Natural killer cell (primary cell): ENCODE measurements around the gene ZNF575. TPM values are rescaled to one million over a fixed set of nuclear protein-coding genes. Genes with fewer than 3 reads are reported as not detected.

Source experiments
- ATAC-seq, 3 donors: fragments of 150-1000 bp in 2 of 3; fragments of 200-7000 bp in 1 of 3; cut with Tn5 transposase; 1 replicate in 1 of 3; 2 replicates in 2 of 3; pipeline ENCODE4 v1.10.0; 2021; ENCODE audit warnings: mild to moderate bottlenecking in 2 of 3, moderate library complexity in 2 of 3
- DNase-seq, 2 donors: peaks; one replicate each; pipeline versions ENCODE4 v3.0.0 to v3.0.0-alpha.2; 2013 to 2021; ENCODE audit warnings: mixed read lengths in 1 of 2
- H3K27ac ChIP-seq: one replicate; pipeline ENCODE4 v1.5.1; 2013; ENCODE audit warnings: mild to moderate bottlenecking, low read length
- H3K27me3 ChIP-seq: one replicate; pipeline ENCODE4 v1.6.1; 2013; ENCODE audit warnings: low read length; ENCODE audit not compliant: control insufficient read depth, insufficient read depth
- H3K36me3 ChIP-seq: one replicate; pipeline ENCODE4 v1.6.1; 2013; ENCODE audit warnings: low read length; ENCODE audit not compliant: control insufficient read depth, insufficient read depth
- H3K4me1 ChIP-seq: one replicate; pipeline ENCODE4 v1.6.1; 2013; ENCODE audit warnings: low read length; ENCODE audit not compliant: control insufficient read depth, insufficient read depth
- H3K4me3 ChIP-seq: one replicate; pipeline ENCODE4 v1.5.1; 2013; ENCODE audit warnings: low read length
- H3K9me3 ChIP-seq: one replicate; pipeline ENCODE4 v1.6.1; 2013; ENCODE audit warnings: low read length; ENCODE audit not compliant: control insufficient read depth, insufficient read depth
- H3K27ac Mint-ChIP-seq, 2 donors: one replicate each; pipeline ENCODE4 v1.8.0; 2022; ENCODE audit warnings: mild to moderate bottlenecking in 2 of 2, mixed read lengths in 2 of 2, moderate library complexity in 1 of 2
- H3K27me3 Mint-ChIP-seq, 2 donors: one replicate each; pipeline ENCODE4 v1.8.0; 2022; ENCODE audit warnings: low read depth in 2 of 2, mixed read lengths in 2 of 2
- H3K36me3 Mint-ChIP-seq: one replicate; pipeline ENCODE4 v1.8.0; 2022; ENCODE audit warnings: mixed read lengths
- H3K4me1 Mint-ChIP-seq, 2 donors: one replicate each; pipeline ENCODE4 v1.8.0; 2022; ENCODE audit warnings: mixed read lengths in 2 of 2
- H3K4me3 Mint-ChIP-seq: one replicate; pipeline ENCODE4 v1.8.0; 2022; ENCODE audit warnings: mild to moderate bottlenecking, moderate library complexity, mixed read lengths
- H3K9me3 Mint-ChIP-seq, 2 donors: one replicate each; pipeline ENCODE4 v1.8.0; 2022; ENCODE audit warnings: mixed read lengths in 2 of 2
- CTCF ChIP-seq: fragments of 200-600 bp; IDR thresholded peaks from one replicate; pipeline ENCODE4 v1.8.0; 2022; ENCODE audit warnings: antibody characterized with exemption
- WGBS: methylation state at CpG from one replicate; pipeline ENCODE4 v1.1.7; 2013; ENCODE audit warnings: missing lambda C conversion rate; ENCODE audit not compliant: insufficient coverage; 5-methylcytosine and 5-hydroxymethylcytosine counted together
- intact Hi-C: fragments of 100-400 bp; cut with micrococcal nuclease; formaldehyde crosslinking; loops from one replicate; pipeline ENCODE4 v1.14.2; 2022
- total RNA-seq, 4 donors: library from RNA; stranded (reverse); fragments of 120-200 nt in 1 of 4; gene quantifications; one replicate each; pipeline versions ENCODE4 v1.2.3 to v1.2.4, GENCODE V29; 2013 to 2022

The ZNF575 gene
- total RNA-seq, 3 donors from 2014 or later (not counting 1 experiment from before 2014, with no cell fraction given), result 1.9 to 5.4 (median 3.9) TPM

DNA sequence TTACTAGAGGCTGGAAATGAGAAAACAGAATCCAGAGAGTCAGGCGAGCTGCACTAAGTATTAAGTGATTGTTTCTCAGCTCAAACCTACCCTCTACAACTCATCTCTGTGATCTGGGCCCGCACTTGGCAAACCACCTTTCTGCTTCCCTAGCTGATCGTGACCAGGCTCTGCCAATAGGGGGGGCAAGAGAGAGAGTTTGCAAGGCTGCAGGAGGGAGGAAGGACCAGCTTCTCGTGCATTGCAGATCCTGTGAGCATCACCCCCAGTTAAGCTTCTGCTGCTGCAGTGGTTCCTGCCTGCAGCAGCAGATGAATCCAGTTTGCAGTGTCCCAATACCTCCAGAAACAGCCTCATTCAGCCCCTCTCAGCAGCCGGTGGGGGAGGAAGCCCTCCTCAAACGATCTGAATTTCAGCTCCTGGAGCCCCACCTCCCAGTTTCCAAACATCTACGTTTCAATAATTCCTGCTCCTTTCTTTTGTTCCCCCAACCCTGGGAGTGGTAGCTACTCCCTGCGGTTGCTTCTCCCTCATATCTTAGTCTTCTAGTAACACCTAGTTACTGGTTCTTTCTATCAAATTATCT is 22.3 kb downstream of the ZNF575 start:
- intact Hi-C loops, result loop anchor here (1.0 kb wide), 1 partner anchor 39 kb away; no protein-coding TSS in a partner anchor
- Mint-ChIP-seq H3K4me1 (peaks cover 9 to 11% of the 10 kb centered on the region in 2 donors), H3K36me3 (no peaks in the 10 kb centered on the region), H3K27me3 (no peaks in the 10 kb centered on the region), H3K4me3 (no peak overlapping the region), H3K27ac (peak overlapping the region; percentile 41 to 63), H3K9me3 (no peaks in the 10 kb centered on the region)
- Histone ChIP-seq H3K27ac (no peak overlapping the region), H3K9me3 (no peaks in the 10 kb centered on the region), H3K4me3 (no peak overlapping the region), H3K36me3 (peaks cover 40% of the 10 kb centered on the region), H3K4me1 (peaks cover 7% of the 10 kb centered on the region), H3K27me3 (no peaks in the 10 kb centered on the region)
- DNase-seq (peak; percentile 75 to 92), ATAC-seq (peak; percentile 95 to 100 (median 100))
- peak; percentile 74 for TF ChIP-seq CTCF
- 38% methylated on average over 7 of the region's 8 CpGs for WGBS

GRCh38 chr19:43560687-43561086 is 27.7 kb downstream of the ZNF575 start:
- Mint-ChIP-seq H3K4me3 (no peak overlapping the region), H3K27ac (peak overlapping the region; percentile 89 to 96), H3K9me3 (no peaks in the 10 kb centered on the region), H3K27me3 (no peaks in the 10 kb centered on the region), H3K36me3 (no peaks in the 10 kb centered on the region), H3K4me1 (peaks cover 50% of the 10 kb centered on the region in 2 donors)
- Histone ChIP-seq H3K36me3 (peaks cover 10% of the 10 kb centered on the region), H3K27me3 (no peaks in the 10 kb centered on the region), H3K4me1 (peaks cover 44% of the 10 kb centered on the region), H3K4me3 (no peak overlapping the region), H3K9me3 (no peaks in the 10 kb centered on the region), H3K27ac (no peak overlapping the region)
- 91% methylated on average over 6 of the region's 6 CpGs for WGBS
- ATAC-seq (no peak), DNase-seq (peak in 1 of 2 donors; percentile 30)
- TF ChIP-seq CTCF, result no peak
- intact Hi-C loops, result no loop called here

DNA sequence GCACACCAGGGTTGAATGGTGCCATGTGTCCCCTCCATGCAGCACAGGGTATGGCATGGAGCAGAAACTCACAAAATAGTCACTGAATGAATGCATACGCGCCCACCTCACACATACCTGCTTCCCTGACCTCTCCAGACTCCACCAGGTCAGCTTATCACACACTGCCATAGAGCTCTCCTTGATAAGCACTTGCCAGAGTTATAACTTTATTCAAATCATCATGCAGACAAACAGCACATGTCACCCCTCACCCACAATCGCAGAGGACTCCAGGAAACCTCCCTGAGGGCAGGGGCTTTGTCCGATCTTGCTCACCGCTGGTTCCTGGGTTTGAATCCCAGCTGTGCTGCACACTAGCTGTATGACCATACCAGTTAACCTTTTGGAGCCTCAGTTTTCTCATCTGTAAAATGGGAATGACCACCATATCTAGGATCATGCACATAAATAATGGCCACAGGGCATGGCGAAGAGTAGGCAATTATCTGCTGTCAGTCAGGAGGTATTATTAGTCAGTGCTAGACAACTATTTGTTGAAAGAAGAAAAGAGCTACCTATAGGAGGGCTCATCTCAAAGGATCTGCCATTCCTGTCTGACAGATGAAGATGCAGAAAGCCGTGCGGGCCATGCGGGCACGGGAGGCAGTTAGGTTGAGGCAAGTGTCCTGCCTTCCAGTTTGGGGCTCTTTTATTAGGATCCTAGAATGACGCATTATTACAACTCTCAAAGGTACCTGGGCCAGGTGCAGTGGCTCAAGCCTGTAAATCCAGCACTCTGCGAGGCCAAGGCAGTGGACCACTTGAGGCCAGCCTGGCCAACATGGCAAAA is 28.4 kb downstream of the ZNF575 start:
- Mint-ChIP-seq H3K4me1 (peaks cover 49 to 50% of the 10 kb centered on the region in 2 donors), H3K27ac (peak overlapping the region; percentile 89 to 96), H3K27me3 (no peaks in the 10 kb centered on the region), H3K9me3 (no peaks in the 10 kb centered on the region), H3K4me3 (no peak overlapping the region), H3K36me3 (no peaks in the 10 kb centered on the region)
- Histone ChIP-seq H3K36me3 (peaks cover 6% of the 10 kb centered on the region), H3K27ac (peak overlapping the region; percentile 96), H3K27me3 (no peaks in the 10 kb centered on the region), H3K9me3 (no peaks in the 10 kb centered on the region), H3K4me1 (peaks cover 44% of the 10 kb centered on the region), H3K4me3 (no peak overlapping the region)
- intact Hi-C loops, result no loop called here
- ATAC-seq (no peak), DNase-seq (no peak)
- 97% methylated on average over 12 of the region's 12 CpGs for WGBS
- no peak for TF ChIP-seq CTCF
